ENCODE measurements around the gene ADAM30.
"Not testable (repeated sequence)": the region's sequence is repeated elsewhere in the genome, so short reads cannot be mapped to it uniquely, and the experiment has no call there.

The ADAM30 gene

GRCh38 chr1:119874186-119874585, 22.1 kb downstream of the ADAM30 start:
- no peak for DNase-seq (ENCODE audit: low read depth, low spot score)

- no peak for DNase-seq (ENCODE audit: low read depth, low spot score)
Measured at GRCh38 chr1:119873135-119874015, 22.9 kb downstream of the ADAM30 start.

DNA sequence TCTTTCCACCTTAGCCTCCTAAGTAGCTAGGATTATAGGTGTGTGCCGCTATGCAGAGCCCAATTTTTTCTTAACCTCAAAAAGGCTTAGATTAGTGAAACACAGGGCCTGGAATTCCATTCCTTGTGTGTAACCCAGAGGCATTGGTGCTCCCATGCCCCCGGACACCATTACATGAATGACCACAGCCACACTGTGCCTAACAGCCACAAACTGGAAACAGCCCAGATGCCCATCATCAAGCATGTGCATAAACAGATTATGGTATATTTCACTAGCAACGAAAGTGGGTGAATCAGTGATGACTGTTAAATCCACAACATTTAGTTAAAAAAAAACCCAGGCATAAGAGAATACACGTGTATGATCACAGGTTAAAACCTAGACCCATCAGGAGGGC, 24.4 kb downstream of the ADAM30 start:
- no peak for DNase-seq (ENCODE audit: low read depth, low spot score)

- DNase-seq (ENCODE audit: low read depth, low spot score) = peak; percentile 48
Measured at GRCh38 chr1:119870917-119871596, 25.3 kb downstream of the ADAM30 start.

DNA sequence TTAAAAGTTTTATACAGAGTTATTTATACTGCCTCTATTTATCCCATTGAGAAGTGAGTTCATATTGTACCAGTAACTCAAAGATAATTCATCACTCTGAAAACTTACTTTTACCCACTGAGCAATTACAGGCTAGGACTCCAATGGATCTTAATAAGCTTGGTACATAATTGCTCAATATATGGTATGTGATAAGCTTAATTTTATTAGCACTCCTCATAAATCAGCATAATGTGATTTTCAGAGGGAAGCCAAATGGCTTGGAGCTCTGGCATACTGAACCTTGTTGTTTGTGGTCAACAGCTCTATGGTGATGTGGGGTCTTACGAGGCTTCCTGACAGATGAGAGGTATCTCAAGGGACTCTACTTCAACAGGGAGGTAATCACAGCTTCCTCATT, 26.3 kb downstream of the ADAM30 start:
- no peak for DNase-seq (ENCODE audit: low read depth, low spot score)

GRCh38 chr1:119868176-119868575, 28.1 kb downstream of the ADAM30 start:
- no peak for DNase-seq (ENCODE audit: low read depth, low spot score)

GRCh38 chr1:119866451-119866850, 29.9 kb downstream of the ADAM30 start:
- no peak for DNase-seq (ENCODE audit: low read depth, low spot score)

GRCh38 chr1:119865627-119866026, 30.7 kb downstream of the ADAM30 start:
- DNase-seq (ENCODE audit: low read depth, low spot score) = no peak

DNA sequence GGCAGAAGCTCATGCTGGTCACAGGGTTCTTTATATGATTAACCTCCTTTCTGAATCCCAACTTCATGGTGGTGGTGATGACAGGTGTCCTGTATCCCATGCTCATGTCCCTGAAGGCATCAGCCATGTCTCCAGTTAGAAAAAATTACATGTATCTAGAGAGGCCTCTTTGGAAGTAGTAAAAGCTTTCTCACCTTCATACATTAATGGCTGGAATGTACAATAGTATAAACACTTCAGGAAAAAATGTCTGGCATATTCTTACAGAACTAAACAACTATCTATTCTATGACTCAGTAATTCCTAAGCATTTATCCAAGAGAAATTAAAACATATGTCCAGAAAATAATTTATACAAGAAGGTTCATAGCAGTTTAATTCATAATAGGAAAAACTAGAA, 34.0 kb downstream of the ADAM30 start:
- no peak for DNase-seq (ENCODE audit: low read depth, low spot score)

- DNase-seq (ENCODE audit: low read depth, low spot score) = no peak
Measured at GRCh38 chr1:119861547-119861946, 34.8 kb downstream of the ADAM30 start.

GRCh38 chr1:119859647-119860046, 36.7 kb downstream of the ADAM30 start:
- DNase-seq (ENCODE audit: low read depth, low spot score) = no peak

DNA sequence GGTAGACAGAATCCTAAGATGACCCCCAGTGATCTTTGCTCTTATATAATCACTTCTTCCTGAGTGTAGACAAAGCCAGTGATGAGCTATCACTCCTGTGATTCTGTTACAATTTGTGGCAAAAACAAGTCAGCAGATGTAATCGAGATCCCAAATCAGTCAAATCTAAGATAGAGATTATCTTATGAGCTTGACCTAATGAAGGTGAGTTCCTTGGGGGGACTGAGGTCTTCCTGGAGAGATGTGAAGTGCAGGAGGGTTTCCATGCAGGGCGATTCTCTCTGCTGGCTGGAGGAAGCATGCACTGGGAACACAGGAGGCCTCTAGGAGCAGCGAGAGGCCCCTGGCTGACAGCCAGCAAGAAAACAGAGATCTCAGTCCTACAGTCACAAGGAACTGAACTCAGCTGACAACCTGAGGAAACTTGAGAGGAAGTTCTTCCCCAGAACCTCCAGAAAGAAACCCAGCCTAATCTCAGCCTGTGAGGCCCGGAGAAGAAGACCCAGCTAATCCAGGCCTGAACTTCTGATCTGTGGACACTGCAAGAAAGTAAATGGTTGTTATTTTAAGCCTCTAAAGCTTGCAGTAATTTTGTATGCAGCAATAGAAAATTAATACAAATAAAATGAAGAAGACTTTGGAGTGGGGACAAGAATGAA, 37.6 kb downstream of the ADAM30 start:
- not testable (repeated sequence) for DNase-seq (ENCODE audit: low read depth, low spot score)

- no peak for DNase-seq (ENCODE audit: low read depth, low spot score)
Measured at GRCh38 chr1:119858126-119858525, 38.2 kb downstream of the ADAM30 start.

- DNase-seq (ENCODE audit: low read depth, low spot score) = no peak
Measured at GRCh38 chr1:119853155-119853554, 43.2 kb downstream of the ADAM30 start.

GRCh38 chr1:119844206-119844605, 52.1 kb downstream of the ADAM30 start:
- not testable (repeated sequence) for DNase-seq (ENCODE audit: low read depth, low spot score)

All from iPS DF 19.7 (cell line).